SIG-M5 (cell line): ENCODE data around the gene CST7.
"Not testable (repeated sequence)": the region's sequence is repeated elsewhere in the genome, so short reads cannot be mapped to it uniquely, and the experiment has no call there.

ENCODE experiments used
- DNase-seq: peaks from one replicate; lab custom pipeline; 2025; lab: John Stamatoyannopoulos, UW

The CST7 gene

GRCh38 chr20:24929867-24930723 lies 19.0 kb upstream of the CST7 start:
- not testable (repeated sequence) for DNase-seq

GRCh38 chr20:24930724-24931688 lies 18.1 kb upstream of the CST7 start:
- DNase-seq, result not testable (repeated sequence)

- not testable (repeated sequence) for DNase-seq
Observed at GRCh38 chr20:24931893-24932292, 17.2 kb upstream of the CST7 start.

GRCh38 chr20:24933266-24933908 lies 15.7 kb upstream of the CST7 start:
- DNase-seq, result no peak

- no peak for DNase-seq
Observed at GRCh38 chr20:24934101-24934661, 14.9 kb upstream of the CST7 start.

- DNase-seq, result no peak
Observed at GRCh38 chr20:24934716-24935115, 14.4 kb upstream of the CST7 start.

- no peak for DNase-seq
Observed at GRCh38 chr20:24935140-24935539, 13.9 kb upstream of the CST7 start.

- no peak for DNase-seq
Observed at GRCh38 chr20:24935766-24936525, 13.1 kb upstream of the CST7 start.

- no peak for DNase-seq
Observed at GRCh38 chr20:24936526-24937407, 12.3 kb upstream of the CST7 start.

- no peak for DNase-seq
Observed at GRCh38 chr20:24937579-24937978, 11.5 kb upstream of the CST7 start.

- DNase-seq, result no peak
Observed at GRCh38 chr20:24938498-24938897, 10.6 kb upstream of the CST7 start.

GRCh38 chr20:24939036-24939435 lies 10.0 kb upstream of the CST7 start:
- DNase-seq, result no peak

- DNase-seq, result no peak
Observed at GRCh38 chr20:24942679-24943078, 6.4 kb upstream of the CST7 start.

- DNase-seq, result no peak
Observed at GRCh38 chr20:24943196-24943595, 5.9 kb upstream of the CST7 start.

GRCh38 chr20:24943731-24944130 lies 5.3 kb upstream of the CST7 start:
- DNase-seq, result no peak

- DNase-seq, result not testable (repeated sequence)
Observed at GRCh38 chr20:24946376-24946775, 2.7 kb upstream of the CST7 start.

- not testable (repeated sequence) for DNase-seq
Observed at GRCh38 chr20:24948396-24948938, 602 bp upstream of the CST7 start.

GRCh38 chr20:24949756-24950127 lies 673 bp downstream of the CST7 start:
- no peak for DNase-seq

GRCh38 chr20:24950128-24950835 lies 1.2 kb downstream of the CST7 start:
- DNase-seq, result no peak
